Right lobe of liver (tissue), 6 donors: ENCODE results near the gene EIF4A3. TPM values are rescaled to one million over a fixed set of nuclear protein-coding genes. Genes with fewer than 3 reads are reported as not detected.

Source experiments
- ATAC-seq, 4 donors: fragments of 200-7000 bp; cut with Tn5 transposase; one replicate each; pipeline ENCODE4 v1.9.1; 2020; ENCODE audit warnings: mild to moderate bottlenecking in 4 of 4, moderate library complexity in 4 of 4
- DNase-seq, 3 donors: peaks; one replicate each; pipeline ENCODE4 v3.0.0-alpha.2; 2020
- H3K27ac ChIP-seq, 3 donors: fragments of 200-600 bp; one replicate each; pipeline ENCODE4 v1.8.0; 2022
- H3K27me3 ChIP-seq, 2 donors: fragments of 200-600 bp; one replicate each; pipeline ENCODE4 v1.8.0; 2022
- H3K36me3 ChIP-seq, 4 donors: fragments of 200-600 bp; sonication (generic) in 1 of 4; one replicate each; pipeline versions ENCODE4 v1.5.1 to v1.8.0; 2017 to 2022; ENCODE audit warnings: control low read depth in 1 of 4
- H3K4me1 ChIP-seq, 4 donors: fragments of 200-600 bp; sonication (generic) in 1 of 4; one replicate each; pipeline versions ENCODE4 v1.5.1 to v1.8.0; 2017 to 2022; ENCODE audit warnings: control low read depth in 1 of 4
- H3K4me3 ChIP-seq, 3 donors: fragments of 200-600 bp; one replicate each; pipeline ENCODE4 v1.8.0; 2022
- H3K9me3 ChIP-seq, 4 donors: fragments of 200-600 bp; sonication (generic) in 1 of 4; one replicate each; pipeline versions ENCODE4 v1.5.1 to v1.8.0; 2017 to 2022; ENCODE audit warnings: control low read depth in 1 of 4
- CTCF ChIP-seq, 4 donors: fragments of 200-600 bp in 3 of 4; fragments of 450-650 bp in 1 of 4; IDR thresholded peaks; one replicate each; pipeline versions ENCODE4 v1.5.1 to v1.8.0; 2016 to 2022; ENCODE audit warnings: antibody characterized with exemption in 4 of 4, mild to moderate bottlenecking in 2 of 4
- POLR2A ChIP-seq: fragments of 450-650 bp; IDR thresholded peaks from one replicate; pipeline ENCODE4 v1.6.1; 2017; ENCODE audit warnings: antibody characterized with exemption, mild to moderate bottlenecking
- WGBS: methylation state at CpG from one replicate; pipeline ENCODE4 v1.1.6; 2018; ENCODE audit warnings: low coverage, low lambda C conversion rate; ENCODE audit not compliant: insufficient coverage; ENCODE audit errors: missing lambda C conversion rate; 5-methylcytosine and 5-hydroxymethylcytosine counted together
- intact Hi-C, 2 donors: fragments of 100-400 bp; cut with DNase I; formaldehyde crosslinking; loops; one replicate each; pipeline versions ENCODE4 v1.11.2 to v1.14.1; 2022
- total RNA-seq, 6 experiments: library from RNA; depleted of rRNA in 2 of 6; stranded (reverse); fragments of >200 nt in 2 of 6; fragmentation: NEBNext Ultra II Directional in 3 of 6; extraction: Animal tissue kit (Norgen Biotek cat#: 25700) in 3 of 6; gene quantifications; one replicate each; pipeline versions ENCODE4 v1.1.0 to v1.2.4, GENCODE V29; 2016 to 2023
- donor health status: DM: no; HTN: yes; CAD: no.
- donor health status: DM: no; HTN: no; CAD: no.
- donor health status: DM: no; HTN: no; CAD: no.
- donor health status: DM: no; HTN: yes; CAD: no.
- donor health status: DM: no; HTN: yes; CAD: no.

The EIF4A3 gene
- total RNA-seq, 6 experiments from 2014 or later = 21.6 to 41.7 (median 32.2) TPM

GRCh38 chr17:80191865-80192661, 45.1 kb upstream of the EIF4A3 start:
- ATAC-seq = peak; percentile 23 to 56 (median 47)
- intact Hi-C loops = no loop called here

GRCh38 chr17:80191192-80191591, 44.3 kb upstream of the EIF4A3 start:
- DNase-seq (no peak), ATAC-seq (no peak)
- Histone ChIP-seq H3K27me3 (no peaks in the 10 kb centered on the region), H3K27ac (no peak overlapping the region), H3K4me1 (no peaks in the 10 kb centered on the region), H3K4me3 (no peak overlapping the region), H3K9me3 (no peaks in the 10 kb centered on the region), H3K36me3 (no peaks in the 10 kb centered on the region)
- intact Hi-C loops = no loop called here
- TF ChIP-seq CTCF (IDR thresholded peaks at IDR 0.05) = no peak
- no peak for TF ChIP-seq POLR2A
- WGBS = 100% methylated on average over 2 of the region's 20 CpGs

More at GRCh38 chr17:80191865-80192661, 45.1 kb upstream of the EIF4A3 start:
- Histone ChIP-seq H3K27me3 (no peaks in the 10 kb centered on the region), H3K27ac (no peak overlapping the region), H3K9me3 (no peaks in the 10 kb centered on the region), H3K4me1 (no peaks in the 10 kb centered on the region), H3K36me3 (no peaks in the 10 kb centered on the region), H3K4me3 (no peak overlapping the region)
- no peak for DNase-seq
- WGBS = 60% methylated on average over 15 of the region's 29 CpGs
- TF ChIP-seq POLR2A = no peak
- TF ChIP-seq CTCF (IDR thresholded peaks at IDR 0.05) = no peak

- DNase-seq (no peak), ATAC-seq (no peak)
Measured at GRCh38 chr17:80190716-80191115, 43.8 kb upstream of the EIF4A3 start.

GRCh38 chr17:80189611-80190010, 42.7 kb upstream of the EIF4A3 start:
- no peak for DNase-seq
- 100% methylated on average over 3 of the region's 23 CpGs for WGBS
- H3K36me3 ChIP-seq = no peaks in the 10 kb centered on the region
- TF ChIP-seq CTCF (IDR thresholded peaks at IDR 0.05) (no peak), POLR2A (no peak)
- intact Hi-C loops = no loop called here
- no peak overlapping the region for H3K27ac ChIP-seq
- no peaks in the 10 kb centered on the region for H3K4me1 ChIP-seq
- no peak overlapping the region for H3K4me3 ChIP-seq
- no peaks in the 10 kb centered on the region for H3K27me3 ChIP-seq
- no peaks in the 10 kb centered on the region for H3K9me3 ChIP-seq
- ATAC-seq = no peak

More at GRCh38 chr17:80190716-80191115, 43.8 kb upstream of the EIF4A3 start:
- H3K27me3 ChIP-seq = no peaks in the 10 kb centered on the region
- H3K36me3 ChIP-seq = no peaks in the 10 kb centered on the region
- H3K27ac ChIP-seq = no peak overlapping the region
- H3K4me3 ChIP-seq = no peak overlapping the region
- no peaks in the 10 kb centered on the region for H3K4me1 ChIP-seq
- intact Hi-C loops = no loop called here
- no peaks in the 10 kb centered on the region for H3K9me3 ChIP-seq
- TF ChIP-seq POLR2A (no peak), CTCF (IDR thresholded peaks at IDR 0.05) (no peak)
- WGBS = 50% methylated on average over 1 of the region's 10 CpGs
